A673 (cell line): ENCODE results near the gene NUP93. TPM values are rescaled to one million over a fixed set of nuclear protein-coding genes. Genes with fewer than 3 reads are reported as not detected.
"Not testable (repeated sequence)": the region's sequence is repeated elsewhere in the genome, so short reads cannot be mapped to it uniquely, and the experiment has no call there.

Experiments used
- BruUV-seq: library from RNA; stranded (reverse); fragments of 400-500 nt; replicated peaks from 2 replicates; lab custom pipeline; 2021; lab: Mats Ljungman, UMichigan
- CTCF ChIA-PET: fragments of 300-600 bp; sonication (Branson Sonifier 250); formaldehyde crosslinking; loops from one replicate; lab custom pipeline; 2022; ENCODE audit warnings: antibody characterized with exemption; lab: Charles Lee
- POLR2A ChIA-PET: fragments of 300-600 bp; sonication (Branson Sonifier 250); formaldehyde crosslinking; loops from one replicate; lab custom pipeline; 2022; ENCODE audit warnings: antibody characterized with exemption; ENCODE audit not compliant: low non-redundant PET; lab: Charles Lee
- DNase-seq: peaks from one replicate; pipeline ENCODE4 v3.0.0-alpha.2; 2015; ENCODE audit warnings: low spot score
- H3K27ac ChIP-seq: fragments of 200-600 bp; sonication (generic); 2 replicates; pipeline ENCODE4 v1.5.1; 2016; ENCODE audit warnings: mixed run types, low read depth, mild to moderate bottlenecking, mixed read lengths, antibody characterized with exemption, low read length; ENCODE audit not compliant: poor library complexity, severe bottlenecking
- H3K27me3 ChIP-seq: fragments of 200-600 bp; sonication (generic); replicated peaks from 2 replicates; pipeline ENCODE4 v1.6.1; 2017; ENCODE audit warnings: mixed run types, low read depth, mild to moderate bottlenecking, mixed read lengths, antibody characterized with exemption, low read length; ENCODE audit not compliant: insufficient read depth, poor library complexity
- H3K36me3 ChIP-seq: fragments of 200-600 bp; sonication (generic); 2 replicates; pipeline ENCODE4 v1.6.1; 2016; ENCODE audit warnings: mixed run types, mild to moderate bottlenecking, mixed read lengths, antibody characterized with exemption, low read length; ENCODE audit not compliant: insufficient read depth, poor library complexity, severe bottlenecking
- H3K4me1 ChIP-seq: fragments of 200-600 bp; sonication (generic); 2 replicates; pipeline ENCODE4 v1.6.1; 2017; ENCODE audit warnings: mixed run types, mild to moderate bottlenecking, mixed read lengths, antibody characterized with exemption, low read length; ENCODE audit not compliant: insufficient read depth, poor library complexity, severe bottlenecking
- H3K4me3 ChIP-seq: fragments of 200-600 bp; sonication (generic); 2 replicates; pipeline ENCODE4 v1.5.1; 2016; ENCODE audit warnings: low read depth, mixed run types, mild to moderate bottlenecking, mixed read lengths, low read length; ENCODE audit not compliant: poor library complexity, severe bottlenecking
- H3K9me3 ChIP-seq: fragments of 200-600 bp; sonication (generic); 2 replicates; pipeline ENCODE4 v1.6.1; 2016; ENCODE audit warnings: mixed run types, low read depth, mild to moderate bottlenecking, mixed read lengths, antibody characterized with exemption, low read length; ENCODE audit not compliant: poor library complexity, severe bottlenecking
- CTCF ChIP-seq: fragments of 300-800, 200-600 bp; sonication (generic); conservative IDR thresholded peaks from 2 replicates; pipeline ENCODE4 v1.5.1; 2017; ENCODE audit warnings: low read depth, mild to moderate bottlenecking, antibody characterized with exemption, low read length, moderate library complexity, mixed read lengths
- EZH2 ChIP-seq: fragments of 200-600 bp; sonication (generic); IDR thresholded peaks from 2 replicates; pipeline ENCODE4 v1.6.1; 2017; ENCODE audit warnings: borderline replicate concordance, low read depth, mild to moderate bottlenecking, mixed read lengths, antibody characterized with exemption, low read length; ENCODE audit not compliant: poor library complexity, severe bottlenecking
- intact Hi-C: fragments of 100-400 bp; cut with micrococcal nuclease; formaldehyde crosslinking; loops from one replicate; pipeline ENCODE4 v1.10.0; 2022; ENCODE audit not compliant: unreplicated experiment
- total RNA-seq: library from RNA; stranded (reverse); gene quantifications from 2 replicates; pipeline ENCODE4 v1.2.3, GENCODE V29; 2021

NUP93 gene
- total RNA-seq, 1 experiment from 2014 or later = 155 TPM

- no peak for TF ChIP-seq CTCF
- no peak for TF ChIP-seq EZH2
- no TSS peak for BruUV-seq
- Histone ChIP-seq H3K27me3 (no peaks in the 10 kb centered on the region), H3K36me3 (no peaks in the 10 kb centered on the region), H3K27ac (no peak overlapping the region), H3K4me3 (no peak overlapping the region), H3K9me3 (no peaks in the 10 kb centered on the region), H3K4me1 (no peaks in the 10 kb centered on the region)
- intact Hi-C loops = no loop called here
- ChIA-PET POLR2A (no interaction called here), CTCF (no interaction called here)
- DNase-seq = no peak
Measured at GRCh38 chr16:56716761-56717160, 13.2 kb upstream of the NUP93 start.

GRCh38 chr16:56717532-56717931, 12.4 kb upstream of the NUP93 start:
- BruUV-seq, H3K9me3 ChIP-seq, H3K27me3 ChIP-seq, DNase-seq, intact Hi-C loops, CTCF ChIA-PET, H3K36me3 ChIP-seq, H3K27ac ChIP-seq, H3K4me3 ChIP-seq, POLR2A ChIA-PET, H3K4me1 ChIP-seq: not testable (repeated sequence)

GRCh38 chr16:56722200-56722842, 7.6 kb upstream of the NUP93 start:
- intact Hi-C loops = no loop called here
- POLR2A ChIA-PET = no interaction called here

More at GRCh38 chr16:56722200-56722842, 7.6 kb upstream of the NUP93 start:
- no peak overlapping the region for H3K4me3 ChIP-seq
- no peaks in the 10 kb centered on the region for H3K9me3 ChIP-seq
- TF ChIP-seq EZH2 (no peak), CTCF (no peak)
- H3K27ac ChIP-seq = no peak overlapping the region
- H3K36me3 ChIP-seq = no peaks in the 10 kb centered on the region
- no TSS peak for BruUV-seq
- no peaks in the 10 kb centered on the region for H3K27me3 ChIP-seq
- no peak for DNase-seq
- H3K4me1 ChIP-seq = no peaks in the 10 kb centered on the region
- CTCF ChIA-PET = no interaction called here
